IMR-90 (cell line): ENCODE measurements around the gene SLIT1. TPM values are rescaled to one million over a fixed set of nuclear protein-coding genes. Genes with fewer than 3 reads are reported as not detected.
A peak's percentile ranks its signal among the peaks of the same experiment; 100 is the strongest.

Experiments
- ATAC-seq: fragments of 200-7000 bp; cut with Tn5 transposase; 2 replicates; pipeline ENCODE4 v1.9.1; 2020; ENCODE audit warnings: low read depth, mild to moderate bottlenecking, moderate library complexity
- BruUV-seq: library from RNA; stranded (reverse); fragments of 400-500 nt; replicated peaks from 2 replicates; lab custom pipeline; 2021; lab: Mats Ljungman, UMichigan
- CTCF ChIA-PET: fragments of 300-600 bp; formaldehyde crosslinking; extraction: SDS; loops from one replicate; lab custom pipeline; 2021; ENCODE audit warnings: antibody characterized with exemption; lab: Yijun Ruan, JAX
- POLR2A ChIA-PET: fragments of 300-600 bp; sonication (Branson Sonifier 250); formaldehyde crosslinking; loops from one replicate; lab custom pipeline; 2022; ENCODE audit warnings: antibody characterized with exemption; ENCODE audit not compliant: unreplicated experiment; lab: Charles Lee
- DNase-seq: peaks from one replicate; pipeline ENCODE4 v3.0.0; 2013
- H2AFZ ChIP-seq: replicated peaks from 2 replicates; pipeline ENCODE3; 2013; ENCODE audit warnings: low read length, mild to moderate bottlenecking; ENCODE audit not compliant: poor library complexity
- H2AK5ac ChIP-seq: 2 replicates; pipeline ENCODE4 v1.6.1; 2013; ENCODE audit warnings: low read depth, low read length, inconsistent platforms
- H2AK9ac ChIP-seq: replicated peaks from 2 replicates; pipeline ENCODE3; 2013; ENCODE audit warnings: mild to moderate bottlenecking, low read depth, low read length, moderate library complexity; ENCODE audit not compliant: poor library complexity
- H2BK120ac ChIP-seq: 2 replicates; pipeline ENCODE4 v1.6.1; 2013; ENCODE audit warnings: low read depth, low read length, inconsistent platforms
- H2BK15ac ChIP-seq: 3 replicates; pipeline ENCODE4 v1.6.1; 2013; ENCODE audit warnings: low read depth, low read length, inconsistent platforms
- H2BK20ac ChIP-seq: 2 replicates; pipeline ENCODE4 v1.6.1; 2013; ENCODE audit warnings: low read depth, mild to moderate bottlenecking, inconsistent platforms, low read length, moderate library complexity
- H2BK5ac ChIP-seq: 2 replicates; pipeline ENCODE4 v1.6.1; 2013; ENCODE audit warnings: mild to moderate bottlenecking, low read depth, low read length, inconsistent platforms; ENCODE audit not compliant: poor library complexity, severe bottlenecking
- H3K14ac ChIP-seq: replicated peaks from 2 replicates; pipeline ENCODE4 v1.6.1; 2013; ENCODE audit warnings: low read depth, low read length, inconsistent platforms
- H3K18ac ChIP-seq: 2 replicates; pipeline ENCODE4 v1.6.1; 2013; ENCODE audit warnings: low read depth, low read length, control low read depth
- H3K23ac ChIP-seq: 2 replicates; pipeline ENCODE4 v1.6.1; 2013; ENCODE audit warnings: low read depth, low read length, inconsistent platforms
- H3K27ac ChIP-seq: 2 replicates; pipeline ENCODE4 v1.5.1; 2013; ENCODE audit warnings: mild to moderate bottlenecking, control low read depth, low read length; ENCODE audit not compliant: insufficient read depth
- H3K27me3 ChIP-seq: 2 replicates; pipeline ENCODE4 v1.6.1; 2013; ENCODE audit warnings: low read length; ENCODE audit not compliant: control insufficient read depth, insufficient read depth
- H3K36me3 ChIP-seq: 2 replicates; pipeline ENCODE4 v1.6.1; 2013; ENCODE audit warnings: low read length, mixed read lengths; ENCODE audit not compliant: control insufficient read depth, insufficient read depth
- H3K4ac ChIP-seq: 2 replicates; pipeline ENCODE4 v1.6.1; 2013; ENCODE audit warnings: low read depth, low read length, inconsistent platforms
- H3K4me1 ChIP-seq: 2 replicates; pipeline ENCODE4 v1.6.1; 2013; ENCODE audit warnings: low read length, mixed read lengths; ENCODE audit not compliant: control insufficient read depth, insufficient read depth
- H3K4me2 ChIP-seq: 2 replicates; pipeline ENCODE4 v1.6.1; 2013; ENCODE audit warnings: low read depth, mild to moderate bottlenecking, control low read depth, low read length, moderate library complexity
- H3K4me3 ChIP-seq: 2 replicates; pipeline ENCODE4 v1.5.1; 2013; ENCODE audit warnings: low read depth, mild to moderate bottlenecking, control low read depth, low read length, moderate library complexity; ENCODE audit not compliant: insufficient read depth
- H3K56ac ChIP-seq: 2 replicates; pipeline ENCODE4 v1.6.1; 2013; ENCODE audit warnings: low read length, inconsistent platforms; ENCODE audit not compliant: insufficient read depth; ENCODE audit errors: extremely low read depth
- H3K79me1 ChIP-seq, 2 experiments: 2 replicates each; pipeline ENCODE4 v1.6.1; 2013; ENCODE audit warnings: low read length in 2 of 2, inconsistent platforms in 1 of 2, low read depth in 1 of 2
- H3K9ac ChIP-seq: 2 replicates; pipeline ENCODE4 v1.6.1; 2013; ENCODE audit warnings: low read depth, low read length, control low read depth
- H3K9me1 ChIP-seq: 2 replicates; pipeline ENCODE4 v1.6.1; 2013; ENCODE audit warnings: low read length, inconsistent platforms; ENCODE audit not compliant: insufficient read depth
- H3K9me3 ChIP-seq: 2 replicates; pipeline ENCODE4 v1.6.1; 2013; ENCODE audit warnings: low read length; ENCODE audit not compliant: control insufficient read depth, insufficient read depth
- H4K20me1 ChIP-seq: 2 replicates; pipeline ENCODE4 v1.6.1; 2013; ENCODE audit warnings: low read length, inconsistent platforms; ENCODE audit not compliant: insufficient read depth
- H4K5ac ChIP-seq: 2 replicates; pipeline ENCODE4 v1.6.1; 2013; ENCODE audit warnings: mild to moderate bottlenecking, low read depth, low read length, control low read depth
- H4K8ac ChIP-seq, 2 experiments: 2 replicates each; pipeline ENCODE4 v1.6.1; 2013; ENCODE audit warnings: low read depth in 2 of 2, low read length in 2 of 2, control low read depth in 1 of 2, inconsistent platforms in 1 of 2
- H4K91ac ChIP-seq: 2 replicates; pipeline ENCODE4 v1.6.1; 2013; ENCODE audit warnings: low read depth, low read length, inconsistent platforms; ENCODE audit not compliant: insufficient read depth
- CEBPB ChIP-seq: IDR thresholded peaks from 2 replicates; pipeline ENCODE4 v1.6.1; 2012; ENCODE audit warnings: low read depth, low read length, improper control_type of control experiment
- CHD1 ChIP-seq: IDR thresholded peaks from 2 replicates; pipeline ENCODE4 v1.6.1; 2012; ENCODE audit warnings: low read depth, low read length, improper control_type of control experiment
- CTCF ChIP-seq: conservative IDR thresholded peaks from 2 replicates; pipeline ENCODE4 v1.5.1; 2012; ENCODE audit warnings: mild to moderate bottlenecking, low read depth, low read length, improper control_type of control experiment
- ELK1 ChIP-seq: fragments of 150-350 bp; IDR thresholded peaks from 2 replicates; pipeline ENCODE4 v1.6.1; 2016; ENCODE audit warnings: low read depth, mild to moderate bottlenecking, low read length, moderate library complexity, borderline replicate concordance
- FOS ChIP-seq: fragments of 150-350 bp; IDR thresholded peaks from 2 replicates; pipeline ENCODE4 v1.6.1; 2016; ENCODE audit warnings: low read depth, low read length
- MAFK ChIP-seq: IDR thresholded peaks from 2 replicates; pipeline ENCODE4 v1.6.1; 2012; ENCODE audit warnings: low read depth, low read length, improper control_type of control experiment
- MAZ ChIP-seq: IDR thresholded peaks from 2 replicates; pipeline ENCODE4 v1.6.1; 2012; ENCODE audit warnings: low read depth, mild to moderate bottlenecking, low read length, improper control_type of control experiment, moderate library complexity, borderline replicate concordance
- MXI1 ChIP-seq: IDR thresholded peaks from 2 replicates; pipeline ENCODE4 v1.6.1; 2012; ENCODE audit warnings: low read depth, mild to moderate bottlenecking, low read length, moderate library complexity, borderline replicate concordance
- NFE2L2 ChIP-seq: fragments of 150-350 bp; IDR thresholded peaks from 2 replicates; pipeline ENCODE4 v1.6.1; 2016; ENCODE audit warnings: low read depth, mild to moderate bottlenecking, low read length
- POLR2A ChIP-seq: IDR thresholded peaks from 2 replicates; pipeline ENCODE4 v1.6.1; 2012; ENCODE audit warnings: mild to moderate bottlenecking, low read depth, low read length
- RAD21 ChIP-seq: IDR thresholded peaks from 2 replicates; pipeline ENCODE4 v1.6.1; 2012; ENCODE audit warnings: low read length, improper control_type of control experiment
- RCOR1 ChIP-seq: IDR thresholded peaks from 2 replicates; pipeline ENCODE4 v1.6.1; 2012; ENCODE audit warnings: mild to moderate bottlenecking, low read length, improper control_type of control experiment; ENCODE audit not compliant: insufficient replicate concordance
- RFX5 ChIP-seq: IDR thresholded peaks from 2 replicates; pipeline ENCODE4 v1.8.0; 2012; ENCODE audit warnings: low read depth, mild to moderate bottlenecking, low read length, moderate library complexity
- WGBS, 2 experiments: methylation state at CpG; one replicate each; pipeline versions ENCODE4 v1.1.5 to v1.1.7; 2013; ENCODE audit warnings: missing lambda C conversion rate in 2 of 2; ENCODE audit not compliant: insufficient read length in 1 of 2; ENCODE audit errors: extremely low coverage in 2 of 2; 5-methylcytosine and 5-hydroxymethylcytosine counted together
- dilution Hi-C: fragments of 300-500 bp; cut with HindIII; formaldehyde crosslinking; loops from one replicate; pipeline ENCODE4 v1.14.3; 2018; ENCODE audit warnings: low sequenced_read_pairs; ENCODE audit not compliant: unreplicated experiment
- in situ Hi-C: fragments of 300-500 bp; cut with MboI; formaldehyde crosslinking; loops from 3 replicates; pipeline ENCODE4 v1.14.3; 2019; ENCODE audit warnings: low sequenced_read_pairs, inconsistent platforms, mixed read lengths
- intact Hi-C: fragments of 100-400 bp; cut with micrococcal nuclease; formaldehyde crosslinking; loops from 2 replicates; pipeline ENCODE4 v1.10.0; 2022
- polyA plus RNA-seq, 3 experiments: library from polyadenylated mRNA; depleted of rRNA; stranded (reverse); fragments of >200 nt; gene quantifications; 2 replicates each; pipeline ENCODE4 v1.2.3, GENCODE V29; 2012; ENCODE audit warnings: low replicate concordance in 1 of 3
- total RNA-seq: library from RNA; depleted of rRNA; stranded (reverse); fragments of >200 nt; gene quantifications from 2 replicates; pipeline ENCODE4 v1.2.3, GENCODE V29; 2012
- TF ChIP-seq, protein P1 (sequence below): fragments of 150-350 bp; IDR thresholded peaks from 2 replicates; pipeline ENCODE4 v1.6.1; 2017; ENCODE audit warnings: mild to moderate bottlenecking, antibody characterized with exemption, low read length, low read depth

The SLIT1 gene
- total and polyA plus RNA-seq, 2 of the 4 experiments (the other 2 are of a cell fraction), result under 0.01 TPM

GRCh38 chr10:97020452-97021400, 165.0 kb downstream of the SLIT1 start:
- H3K27ac ChIP-seq, result no peak overlapping the region
- H2BK120ac ChIP-seq, result no peak overlapping the region
- no peaks in the 10 kb centered on the region for H3K9me3 ChIP-seq
- no peak overlapping the region for H4K91ac ChIP-seq
- dilution Hi-C loops (no loop called here), intact Hi-C loops (no loop called here), in situ Hi-C loops (no loop called here)
- H3K9me1 ChIP-seq, result peaks cover 13% of the 10 kb centered on the region; the same call in 1 of the 2 replicates
- peaks cover 7% of the 10 kb centered on the region for H3K4me1 ChIP-seq
- H3K36me3 ChIP-seq, result no peaks in the 10 kb centered on the region
- no peak overlapping the region for H4K8ac ChIP-seq
- H3K14ac ChIP-seq, result no peak overlapping the region
- peak overlapping the region; percentile 80 for H2AFZ ChIP-seq
- H3K18ac ChIP-seq, result no peak overlapping the region
- ChIA-PET POLR2A (no interaction called here), CTCF (no interaction called here)
- no peak overlapping the region for H4K5ac ChIP-seq
- H3K23ac ChIP-seq, result no peak overlapping the region
- no peak overlapping the region for H3K4ac ChIP-seq
- H3K79me1 ChIP-seq, result no peaks in the 10 kb centered on the region
- BruUV-seq, result no TSS peak
- no peak overlapping the region for H2AK9ac ChIP-seq
- no peak overlapping the region; the same call in 2 of the 3 replicates for H2BK15ac ChIP-seq
- H3K56ac ChIP-seq, result no peak overlapping the region
- H3K27me3 ChIP-seq, result peaks cover 2% of the 10 kb centered on the region; the same call in 1 of the 2 replicates
- H3K4me3 ChIP-seq, result no peak overlapping the region
- ATAC-seq (no peak), DNase-seq (no peak)
- no peak overlapping the region; the same call in 1 of the 2 replicates for H2AK5ac ChIP-seq
- H4K20me1 ChIP-seq, result peaks cover 7% of the 10 kb centered on the region; the same call in 1 of the 2 replicates
- no peak overlapping the region for H2BK20ac ChIP-seq
- WGBS, 2 experiments, result 62% methylated on average over 14 of the region's 25 CpGs; no CpG with 5 or more reads in 1 of the 2 experiments
- H2BK5ac ChIP-seq, result no peak overlapping the region
- H3K9ac ChIP-seq, result no peak overlapping the region
- H3K4me2 ChIP-seq, result no peak overlapping the region
- TF ChIP-seq MAZ (no peak), CHD1 (no peak), RFX5 (no peak), RAD21 (no peak), FOS (no peak), CEBPB (no peak), ELK1 (no peak), RCOR1 (no peak), POLR2A (no peak), CTCF (no peak), MXI1 (no peak), MAFK (no peak), NFE2L2 (no peak)
- TF ChIP-seq, protein P1, sequence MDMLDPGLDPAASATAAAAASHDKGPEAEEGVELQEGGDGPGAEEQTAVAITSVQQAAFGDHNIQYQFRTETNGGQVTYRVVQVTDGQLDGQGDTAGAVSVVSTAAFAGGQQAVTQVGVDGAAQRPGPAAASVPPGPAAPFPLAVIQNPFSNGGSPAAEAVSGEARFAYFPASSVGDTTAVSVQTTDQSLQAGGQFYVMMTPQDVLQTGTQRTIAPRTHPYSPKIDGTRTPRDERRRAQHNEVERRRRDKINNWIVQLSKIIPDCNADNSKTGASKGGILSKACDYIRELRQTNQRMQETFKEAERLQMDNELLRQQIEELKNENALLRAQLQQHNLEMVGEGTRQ, result no peak
